ENCODE data around the gene RPL22. TPM values are rescaled to one million over a fixed set of nuclear protein-coding genes. Genes with fewer than 3 reads are reported as not detected.

The RPL22 gene
- 100 to 1,000 TPM; 186 to 264 (median 221) TPM for total RNA-seq
- polyA plus RNA-seq, result 100 to 1,000 TPM; 252 to 378 TPM

DNA sequence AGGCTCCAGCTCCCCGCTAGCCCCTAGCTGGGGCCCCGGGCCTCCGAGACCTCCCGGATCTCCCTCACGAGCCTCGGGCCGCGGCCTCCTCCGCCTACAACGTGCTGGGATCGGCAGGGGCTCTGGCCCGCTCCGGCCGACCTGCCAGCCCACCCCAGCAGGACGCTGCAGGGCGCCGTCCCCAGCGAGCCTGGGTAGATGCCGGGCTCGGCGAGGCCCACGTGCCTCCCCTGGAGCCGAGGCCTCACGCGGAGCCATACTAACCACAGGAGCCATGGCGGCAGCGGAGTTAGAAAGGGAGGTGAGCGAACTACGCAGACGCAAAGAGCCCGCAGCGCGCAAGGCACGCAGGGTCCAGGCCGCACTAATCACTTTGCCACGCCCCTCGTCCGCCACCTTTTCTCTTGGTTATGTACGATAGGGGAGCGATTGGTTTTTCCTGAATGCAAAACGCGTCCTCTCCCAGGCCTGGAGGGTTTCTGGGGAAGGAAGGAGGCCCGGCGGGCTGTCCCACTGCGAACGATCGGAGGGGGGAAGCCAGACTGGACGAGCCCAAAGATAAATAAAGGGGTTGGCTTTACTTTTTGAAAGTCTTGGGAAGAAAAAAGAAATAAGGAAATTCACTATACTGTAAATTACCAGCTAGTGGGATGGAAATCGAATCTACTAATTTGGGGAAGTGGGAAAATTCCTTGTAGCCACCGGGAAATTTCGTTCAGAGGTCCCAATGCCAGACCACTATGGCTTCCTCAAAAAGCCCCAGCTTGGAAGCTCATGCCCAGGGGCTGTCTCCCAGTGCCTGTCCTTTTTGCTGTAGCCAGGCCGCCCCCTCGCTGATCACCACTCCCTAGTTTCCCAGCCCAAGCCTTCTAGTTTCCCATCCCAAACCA, at the start of gene RPL22:
Gene RPL22, minus strand, starts transcription at position 298 of the 890 bp plus-strand sequence. Its CDS starts 22 bp downstream, at position 276.
- H3K9me3 ChIP-seq, result no peaks in the 10 kb centered on the region
- no peaks in the 10 kb centered on the region for H3K27me3 ChIP-seq
- H3K4me1 ChIP-seq, result peaks cover 8 to 13% (median 11%) of the 10 kb centered on the region in 3 donors
- H3K36me3 ChIP-seq, result peaks cover 0 to 13% (median 7%) of the 10 kb centered on the region in 3 donors
- H3K27ac ChIP-seq, result peak within 1 kb of the TSS; percentile 59 to 79 (median 66)
- WGBS, 2 donors, result 2% methylated on average over 53 of the region's 53 CpGs
- FAIRE-seq (peak; percentile 94), ATAC-seq (peak; percentile 97 to 99 (median 98)), DNase-seq (peak; percentile 93 to 98 (median 98))
- intact Hi-C loops (cut with DNase I), result no loop called here
- peak within 1 kb of the TSS; percentile 71 to 100 (median 85) for H3K4me3 ChIP-seq
- TF ChIP-seq, protein P1, sequence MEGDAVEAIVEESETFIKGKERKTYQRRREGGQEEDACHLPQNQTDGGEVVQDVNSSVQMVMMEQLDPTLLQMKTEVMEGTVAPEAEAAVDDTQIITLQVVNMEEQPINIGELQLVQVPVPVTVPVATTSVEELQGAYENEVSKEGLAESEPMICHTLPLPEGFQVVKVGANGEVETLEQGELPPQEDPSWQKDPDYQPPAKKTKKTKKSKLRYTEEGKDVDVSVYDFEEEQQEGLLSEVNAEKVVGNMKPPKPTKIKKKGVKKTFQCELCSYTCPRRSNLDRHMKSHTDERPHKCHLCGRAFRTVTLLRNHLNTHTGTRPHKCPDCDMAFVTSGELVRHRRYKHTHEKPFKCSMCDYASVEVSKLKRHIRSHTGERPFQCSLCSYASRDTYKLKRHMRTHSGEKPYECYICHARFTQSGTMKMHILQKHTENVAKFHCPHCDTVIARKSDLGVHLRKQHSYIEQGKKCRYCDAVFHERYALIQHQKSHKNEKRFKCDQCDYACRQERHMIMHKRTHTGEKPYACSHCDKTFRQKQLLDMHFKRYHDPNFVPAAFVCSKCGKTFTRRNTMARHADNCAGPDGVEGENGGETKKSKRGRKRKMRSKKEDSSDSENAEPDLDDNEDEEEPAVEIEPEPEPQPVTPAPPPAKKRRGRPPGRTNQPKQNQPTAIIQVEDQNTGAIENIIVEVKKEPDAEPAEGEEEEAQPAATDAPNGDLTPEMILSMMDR (IDR thresholded peaks at IDR 0.05), result no peak

- H3K4me3 ChIP-seq, result no peak overlapping the region
- no peak for FAIRE-seq
- H3K4me1 ChIP-seq, result no peaks in the 10 kb centered on the region
- H3K36me3 ChIP-seq, result no peaks in the 10 kb centered on the region
- 67 to 68% methylated on average over 14 of the region's 14 CpGs for WGBS, 2 donors
- H3K9me3 ChIP-seq, result no peaks in the 10 kb centered on the region
- H3K27me3 ChIP-seq, result peaks cover 0 to 27% (median 4%) of the 10 kb centered on the region in 4 donors
- peak in 1 of 6 donors; percentile 79 for DNase-seq
- intact Hi-C loops (cut with DNase I), result loop anchor here in 2 of 3 donors (5.0 to 10.0 kb wide), 3 partner anchors 97 to 193 kb away; no protein-coding TSS in a partner anchor
- no peak for ATAC-seq
- no peak overlapping the region for H3K27ac ChIP-seq
- TF ChIP-seq, protein P1 (IDR thresholded peaks at IDR 0.05), result no peak
Measured at GRCh38 chr1:6248161-6248776, 48.9 kb upstream of the RPL22 start.

- H3K27me3 ChIP-seq, result peaks cover 0 to 32% (median 4%) of the 10 kb centered on the region in 4 donors
- TF ChIP-seq, protein P1 (IDR thresholded peaks at IDR 0.05), result no peak
- intact Hi-C loops (cut with DNase I), result loop anchor here in 2 of 3 donors (5.0 to 10.0 kb wide), 3 partner anchors 97 to 193 kb away; no protein-coding TSS in a partner anchor
Measured at GRCh38 chr1:6247651-6248050, 48.3 kb upstream of the RPL22 start.

DNA sequence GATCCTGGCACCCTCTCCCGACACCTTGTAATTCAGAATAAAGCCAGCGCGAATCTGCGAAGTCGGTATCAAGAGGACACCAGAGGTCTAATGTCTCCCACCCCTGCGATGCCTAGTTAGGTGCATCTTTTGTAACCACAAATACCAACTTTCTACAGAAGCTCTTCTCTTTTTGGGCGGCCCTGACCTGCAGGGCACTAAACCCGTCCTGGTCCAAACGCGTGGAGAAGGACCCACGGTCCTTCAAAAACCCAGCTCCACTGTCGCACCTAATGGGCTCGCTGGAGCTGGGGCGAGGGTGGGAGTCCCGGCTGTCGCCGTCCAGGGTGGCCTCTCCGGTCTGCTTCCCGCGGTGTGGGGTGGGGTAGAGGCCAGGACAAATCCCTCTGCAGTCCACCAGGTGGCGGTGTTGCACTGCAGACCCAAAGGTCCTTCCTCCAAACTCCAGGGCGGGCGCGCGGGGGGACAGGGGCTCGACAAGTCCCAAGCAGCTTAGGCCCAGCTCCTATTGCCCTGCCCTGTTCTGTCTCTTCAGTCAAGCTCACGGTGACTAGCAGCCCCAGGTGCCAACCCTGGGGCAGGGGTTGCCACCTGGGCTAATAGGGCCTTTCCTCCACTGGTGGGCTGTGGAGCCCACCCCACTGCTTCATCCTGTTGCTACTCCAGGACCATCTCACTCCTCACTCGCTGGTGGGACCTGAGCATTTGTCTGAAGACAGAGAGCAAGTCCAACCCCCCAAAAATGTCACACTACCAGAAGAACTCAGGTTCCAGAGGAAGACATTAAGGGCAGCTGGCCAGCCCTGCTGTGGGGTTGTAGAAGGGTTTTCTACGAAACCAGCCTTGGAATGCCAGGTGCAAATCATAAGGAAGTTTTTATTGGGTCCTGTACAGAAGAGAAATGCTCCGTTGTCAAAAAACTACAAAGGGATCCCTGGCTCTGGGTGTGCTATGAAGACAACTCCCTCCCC, 47.4 kb upstream of the RPL22 start:
- no peak for FAIRE-seq
- H3K27me3 ChIP-seq, result peaks cover 0 to 37% (median 7%) of the 10 kb centered on the region in 4 donors
- WGBS, 2 donors, result 5 to 6% methylated on average over 30 of the region's 30 CpGs
- no peak overlapping the region for H3K4me3 ChIP-seq
- TF ChIP-seq, protein P1 (IDR thresholded peaks at IDR 0.05), result peak; percentile 85 to 94 (median 88)
- no peak overlapping the region for H3K27ac ChIP-seq
- H3K4me1 ChIP-seq, result peaks cover 0 to 7% (median 0%) of the 10 kb centered on the region in 3 donors
- intact Hi-C loops (cut with DNase I), result loop anchor here in 2 of 3 donors (5.0 to 10.0 kb wide), 3 partner anchors 98 to 192 kb away; no protein-coding TSS in a partner anchor
- no peaks in the 10 kb centered on the region for H3K9me3 ChIP-seq
- H3K36me3 ChIP-seq, result no peaks in the 10 kb centered on the region
- peak; percentile 66 to 93 (median 81) for DNase-seq
- peak; percentile 63 to 85 (median 78) for ATAC-seq

More at GRCh38 chr1:6247651-6248050, 48.3 kb upstream of the RPL22 start:
- H3K27ac ChIP-seq, result no peak overlapping the region
- ATAC-seq (no peak), DNase-seq (peak in 1 of 6 donors; percentile 73), FAIRE-seq (no peak)
- H3K4me1 ChIP-seq, result no peaks in the 10 kb centered on the region
- no peaks in the 10 kb centered on the region for H3K36me3 ChIP-seq
- no peaks in the 10 kb centered on the region for H3K9me3 ChIP-seq
- 60 to 65% methylated on average over 5 of the region's 5 CpGs for WGBS, 2 donors
- H3K4me3 ChIP-seq, result no peak overlapping the region

All from pancreas (tissue), 10 donors.